ENCODE data around the gene FAM120B.
"Not testable (repeated sequence)": the region's sequence is repeated elsewhere in the genome, so short reads cannot be mapped to it uniquely, and the experiment has no call there.

Gene FAM120B

DNA sequence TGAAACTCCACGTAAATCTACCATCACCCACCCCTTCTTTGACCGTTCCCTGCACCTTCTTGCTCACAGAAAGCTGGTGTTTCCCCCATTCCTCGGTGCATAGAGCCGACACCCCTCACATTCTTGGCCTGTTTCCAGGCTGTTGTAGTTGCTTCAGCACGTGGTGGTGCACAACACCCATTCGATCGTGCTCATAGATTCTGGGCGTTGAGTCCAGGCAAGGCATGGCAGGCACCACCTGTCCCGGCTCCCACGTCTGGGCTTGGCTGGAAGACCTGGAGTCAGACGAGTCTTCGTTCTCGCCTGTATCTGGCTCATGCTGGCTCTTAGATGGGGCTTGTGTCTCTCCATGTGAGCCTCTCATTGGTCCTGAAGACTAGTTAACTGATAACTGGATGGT is 100.6 kb downstream of the FAM120B start:
- FAIRE-seq (no peak), DNase-seq (ENCODE audit: insufficient read length) (no peak)
- TF ChIP-seq POLR2AphosphoS5 (IDR thresholded peaks at IDR 0.05; ENCODE audit: low read depth, low read length) (no peak), TAF1 (IDR thresholded peaks at IDR 0.05; ENCODE audit: borderline replicate concordance, low read depth, low read length) (no peak), POLR2A (IDR thresholded peaks at IDR 0.05; ENCODE audit: low read depth, low read length) (no peak)

DNA sequence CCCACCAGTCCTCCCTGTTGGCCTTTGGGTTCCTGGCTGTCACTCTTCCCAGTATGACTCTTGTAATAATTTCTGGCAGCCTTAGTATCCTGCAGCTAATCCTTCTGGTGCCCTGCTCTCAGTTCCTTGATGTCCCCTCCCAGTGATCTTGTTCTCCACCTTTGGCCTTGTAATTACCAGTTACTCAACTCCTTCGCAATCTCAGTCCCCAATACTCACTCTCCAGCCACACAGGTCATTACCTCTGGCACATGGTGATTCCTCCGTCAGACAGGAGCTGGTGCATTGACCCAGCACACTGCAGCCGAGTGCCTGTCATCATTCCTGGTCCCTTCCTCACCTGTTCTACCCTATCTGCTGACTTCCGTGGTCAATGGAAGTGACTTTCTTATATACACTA is 101.4 kb downstream of the FAM120B start:
- FAIRE-seq: no peak
- DNase-seq (ENCODE audit: insufficient read length): no peak
- no peak for TF ChIP-seq POLR2A (IDR thresholded peaks at IDR 0.05; ENCODE audit: low read depth, low read length)
- TF ChIP-seq POLR2AphosphoS5 (IDR thresholded peaks at IDR 0.05; ENCODE audit: low read depth, low read length): no peak
- no peak for TF ChIP-seq TAF1 (IDR thresholded peaks at IDR 0.05; ENCODE audit: borderline replicate concordance, low read depth, low read length)

DNA sequence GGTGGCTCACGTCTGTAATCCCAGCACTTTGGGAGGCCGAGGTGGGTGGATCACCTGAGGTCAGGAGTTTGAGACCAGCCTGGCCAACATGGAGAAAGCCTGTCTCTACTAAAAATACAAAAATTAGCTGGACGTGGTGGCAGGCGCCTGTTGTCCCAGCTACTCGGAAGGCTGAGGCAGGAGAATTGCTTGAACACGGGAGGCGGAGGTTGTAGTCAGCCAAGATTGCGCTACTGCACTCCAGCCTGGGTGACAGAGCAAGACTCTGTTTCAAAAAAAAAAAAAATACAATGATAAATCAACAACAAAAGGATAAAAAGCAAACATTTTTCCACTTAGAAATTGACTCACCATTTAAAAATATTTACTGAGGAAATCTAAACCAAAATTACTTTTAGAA is 103.2 kb downstream of the FAM120B start:
- not testable (repeated sequence) for FAIRE-seq; DNase-seq (ENCODE audit: insufficient read length)

DNA sequence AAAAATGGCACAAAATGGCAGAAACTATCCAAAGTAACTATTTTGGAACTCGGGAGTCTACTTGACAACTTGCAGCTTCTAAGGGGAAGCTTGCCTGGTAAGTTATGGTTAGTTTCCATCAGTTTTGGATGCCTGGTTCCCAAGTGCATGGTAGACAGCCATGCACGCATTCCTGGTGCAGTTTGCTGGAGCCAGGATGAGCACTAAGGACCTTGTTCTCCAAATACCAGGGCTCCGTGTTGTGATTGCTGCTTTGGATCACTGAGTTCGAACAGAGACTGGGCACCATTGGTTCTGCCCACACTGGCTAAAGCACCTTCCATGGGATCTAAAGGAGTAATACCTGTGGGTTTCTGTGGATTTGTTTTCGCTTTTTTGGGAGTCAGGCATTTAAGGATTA is 103.7 kb downstream of the FAM120B start:
- TF ChIP-seq TAF1 (IDR thresholded peaks at IDR 0.05; ENCODE audit: borderline replicate concordance, low read depth, low read length) (no peak), POLR2A (IDR thresholded peaks at IDR 0.05; ENCODE audit: low read depth, low read length) (no peak), POLR2AphosphoS5 (IDR thresholded peaks at IDR 0.05; ENCODE audit: low read depth, low read length) (no peak)
- FAIRE-seq (no peak), DNase-seq (ENCODE audit: insufficient read length) (no peak)

DNA sequence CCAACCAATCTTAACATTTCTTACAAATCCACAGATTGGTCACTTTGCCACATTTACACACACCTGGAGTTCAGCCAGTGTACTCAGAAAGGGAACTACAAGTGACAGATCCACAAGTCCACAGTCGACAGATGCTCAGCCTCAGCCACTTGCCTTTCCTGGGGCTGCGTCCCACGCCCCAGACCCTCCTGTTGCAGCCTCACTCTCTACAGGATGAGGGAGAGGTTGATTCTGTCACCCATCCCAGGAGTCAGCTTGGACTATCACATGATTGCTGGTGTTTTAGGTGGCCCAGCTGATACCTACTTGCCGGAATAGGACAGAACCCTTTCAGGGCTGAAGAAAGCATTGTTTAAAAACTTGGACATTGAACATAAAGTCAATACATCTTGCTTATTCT is 108.8 kb downstream of the FAM120B start:
- no peak for TF ChIP-seq TAF1 (IDR thresholded peaks at IDR 0.05; ENCODE audit: borderline replicate concordance, low read depth, low read length)
- TF ChIP-seq POLR2A (IDR thresholded peaks at IDR 0.05; ENCODE audit: low read depth, low read length): no peak
- TF ChIP-seq POLR2AphosphoS5 (IDR thresholded peaks at IDR 0.05; ENCODE audit: low read depth, low read length): no peak
- FAIRE-seq (no peak), DNase-seq (ENCODE audit: insufficient read length) (no peak)

DNA sequence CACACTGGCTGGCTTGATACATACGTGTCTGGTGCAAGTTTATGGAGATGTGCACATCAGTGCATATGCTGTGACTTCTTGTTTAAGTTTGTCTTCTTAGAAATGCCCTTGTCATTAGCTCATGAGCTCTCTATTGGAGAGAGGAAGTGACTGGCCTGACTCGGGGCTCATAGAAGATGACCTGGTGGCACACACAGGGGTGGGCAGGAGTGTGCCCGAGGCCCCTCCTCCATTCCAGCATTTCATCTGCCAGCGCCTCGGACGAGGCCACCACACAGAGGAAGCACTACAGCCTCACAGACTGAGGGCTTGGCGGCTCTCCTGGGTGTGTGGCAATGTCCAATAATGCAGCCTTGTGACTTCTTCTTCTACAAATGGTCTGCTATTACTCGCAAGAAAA is 109.7 kb downstream of the FAM120B start:
- no peak for FAIRE-seq
- TF ChIP-seq POLR2AphosphoS5 (IDR thresholded peaks at IDR 0.05; ENCODE audit: low read depth, low read length): no peak
- no peak for TF ChIP-seq POLR2A (IDR thresholded peaks at IDR 0.05; ENCODE audit: low read depth, low read length)
- no peak for TF ChIP-seq TAF1 (IDR thresholded peaks at IDR 0.05; ENCODE audit: borderline replicate concordance, low read depth, low read length)
- DNase-seq (ENCODE audit: insufficient read length): no peak

DNA sequence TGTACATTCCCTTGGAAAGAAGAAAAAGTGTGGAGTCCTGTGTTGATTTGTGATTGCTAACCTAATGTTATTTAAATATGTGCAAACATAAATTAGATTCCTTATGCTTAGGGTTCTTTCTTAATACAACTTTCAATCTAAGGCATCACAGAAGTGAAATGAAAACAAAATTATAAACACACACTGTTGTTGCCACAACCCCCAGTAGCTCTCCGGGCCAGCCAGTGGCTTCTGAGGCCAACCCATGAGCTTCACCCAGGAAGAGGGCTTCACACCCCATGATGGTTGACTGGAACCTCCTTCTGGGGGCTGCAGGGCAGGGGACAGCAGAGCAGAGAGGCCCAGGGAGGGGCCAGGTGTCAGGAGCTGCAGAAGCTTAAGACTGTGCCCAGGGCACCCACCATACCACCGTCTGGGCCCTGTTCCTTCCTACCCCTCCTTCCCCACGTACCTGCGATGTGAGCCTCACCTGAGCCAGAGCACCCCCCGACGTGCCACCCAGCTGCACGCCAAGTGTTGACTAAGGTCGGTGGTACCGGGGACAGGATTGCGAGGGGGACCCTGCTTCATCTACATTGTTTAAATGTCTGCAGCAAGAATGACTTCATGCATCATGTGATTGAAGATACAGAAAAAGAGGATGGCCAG is 110.5 kb downstream of the FAM120B start:
- TF ChIP-seq TAF1 (IDR thresholded peaks at IDR 0.05; ENCODE audit: borderline replicate concordance, low read depth, low read length) (no peak), POLR2A (IDR thresholded peaks at IDR 0.05; ENCODE audit: low read depth, low read length) (no peak), POLR2AphosphoS5 (IDR thresholded peaks at IDR 0.05; ENCODE audit: low read depth, low read length) (no peak)
- DNase-seq (ENCODE audit: insufficient read length): no peak
- FAIRE-seq: no peak

DNA sequence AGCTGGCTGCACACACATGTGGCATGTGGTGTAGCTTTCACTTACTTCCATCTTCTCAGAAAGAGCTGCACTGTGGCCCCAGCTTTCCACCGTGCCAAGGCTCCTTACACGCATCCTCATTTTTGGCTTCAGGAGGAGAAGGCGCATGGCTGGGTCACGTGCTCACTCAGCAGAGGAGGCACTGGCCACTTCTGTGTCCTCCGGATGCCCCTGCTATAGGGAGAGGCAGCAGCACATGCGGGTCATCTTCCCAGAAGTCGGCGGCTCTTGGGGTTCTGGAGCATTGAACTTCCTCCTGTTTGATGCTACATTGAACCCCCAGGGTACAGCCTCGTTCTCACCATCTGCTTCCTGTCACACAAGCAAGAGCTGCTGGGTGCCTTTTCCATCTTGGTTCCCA is 111.3 kb downstream of the FAM120B start:
- no peak for TF ChIP-seq TAF1 (IDR thresholded peaks at IDR 0.05; ENCODE audit: borderline replicate concordance, low read depth, low read length)
- TF ChIP-seq POLR2A (IDR thresholded peaks at IDR 0.05; ENCODE audit: low read depth, low read length): no peak
- no peak for TF ChIP-seq POLR2AphosphoS5 (IDR thresholded peaks at IDR 0.05; ENCODE audit: low read depth, low read length)
- DNase-seq (ENCODE audit: insufficient read length) (no peak), FAIRE-seq (no peak)

DNA sequence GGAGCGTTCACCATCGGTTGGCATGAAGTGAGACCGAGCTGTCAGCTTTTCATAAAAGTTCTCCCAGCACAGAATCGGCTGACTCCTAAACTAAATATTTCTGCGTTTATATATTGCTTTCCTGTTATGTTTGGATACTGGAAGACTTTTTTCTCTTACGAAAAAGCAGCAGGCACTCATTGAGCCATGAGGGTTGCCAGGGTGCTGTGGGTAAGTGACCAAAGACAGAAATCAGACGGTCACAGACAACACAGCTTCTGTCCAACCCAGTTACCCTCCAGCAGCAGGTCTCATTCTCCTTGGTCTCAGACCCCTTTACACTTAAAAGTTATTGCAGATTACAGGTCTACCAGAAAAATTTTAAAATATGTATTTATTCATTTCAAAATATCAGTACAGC is 113.7 kb downstream of the FAM120B start:
- FAIRE-seq: no peak
- no peak for DNase-seq (ENCODE audit: insufficient read length)
- TF ChIP-seq POLR2AphosphoS5 (IDR thresholded peaks at IDR 0.05; ENCODE audit: low read depth, low read length): no peak
- TF ChIP-seq POLR2A (IDR thresholded peaks at IDR 0.05; ENCODE audit: low read depth, low read length): no peak
- TF ChIP-seq TAF1 (IDR thresholded peaks at IDR 0.05; ENCODE audit: borderline replicate concordance, low read depth, low read length): no peak

DNA sequence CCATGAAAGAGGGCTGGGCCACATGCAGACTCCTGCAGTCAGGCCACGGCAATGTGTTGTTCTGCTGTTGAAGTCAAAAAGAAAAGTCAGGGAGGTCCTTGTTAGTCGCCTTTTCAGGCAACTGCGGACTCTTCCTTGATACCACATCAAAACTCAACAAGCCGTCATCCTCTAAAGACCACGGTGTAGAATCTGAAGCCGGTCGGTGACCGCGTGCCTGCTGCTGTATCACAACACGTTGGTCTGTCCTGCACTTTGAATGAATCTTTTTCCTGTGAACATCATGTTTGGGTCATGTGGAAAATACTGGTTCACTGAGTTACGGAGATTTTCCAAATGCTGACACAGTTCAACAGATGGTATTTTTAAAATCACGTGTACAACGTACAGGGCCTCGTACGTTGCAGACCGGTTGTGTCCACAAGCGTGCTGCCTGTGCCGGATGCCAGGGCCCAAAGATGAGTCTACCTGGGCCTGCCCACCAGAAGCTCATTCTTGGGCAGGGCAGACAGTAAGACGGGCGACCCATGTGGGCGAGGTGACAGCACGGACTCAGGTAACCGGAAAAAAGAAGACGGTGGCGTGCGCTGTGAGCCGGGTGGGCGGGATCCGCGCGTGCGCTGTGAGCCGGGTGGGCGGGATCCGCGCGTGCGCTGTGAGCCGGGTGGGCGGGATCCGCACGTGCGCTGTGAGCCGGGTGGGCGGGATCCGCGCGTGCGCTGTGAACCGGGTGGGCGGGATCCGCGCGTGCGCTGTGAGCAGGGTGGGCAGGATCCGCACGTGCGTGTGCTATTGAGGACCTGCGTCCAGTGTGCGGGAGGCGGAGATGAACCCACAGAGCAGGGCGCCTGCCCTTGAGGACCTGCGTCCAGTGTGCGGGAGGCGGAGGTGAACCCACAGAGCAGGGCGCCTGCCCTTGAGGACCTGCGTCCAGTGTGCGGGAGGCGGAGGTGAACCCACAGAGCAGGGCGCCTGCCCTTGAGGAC is 114.5 kb downstream of the FAM120B start:
- FAIRE-seq (no peak), DNase-seq (ENCODE audit: insufficient read length) (no peak)
- TF ChIP-seq POLR2AphosphoS5 (IDR thresholded peaks at IDR 0.05; ENCODE audit: low read depth, low read length) (no peak), TAF1 (IDR thresholded peaks at IDR 0.05; ENCODE audit: borderline replicate concordance, low read depth, low read length) (no peak), POLR2A (IDR thresholded peaks at IDR 0.05; ENCODE audit: low read depth, low read length) (no peak)

DNA sequence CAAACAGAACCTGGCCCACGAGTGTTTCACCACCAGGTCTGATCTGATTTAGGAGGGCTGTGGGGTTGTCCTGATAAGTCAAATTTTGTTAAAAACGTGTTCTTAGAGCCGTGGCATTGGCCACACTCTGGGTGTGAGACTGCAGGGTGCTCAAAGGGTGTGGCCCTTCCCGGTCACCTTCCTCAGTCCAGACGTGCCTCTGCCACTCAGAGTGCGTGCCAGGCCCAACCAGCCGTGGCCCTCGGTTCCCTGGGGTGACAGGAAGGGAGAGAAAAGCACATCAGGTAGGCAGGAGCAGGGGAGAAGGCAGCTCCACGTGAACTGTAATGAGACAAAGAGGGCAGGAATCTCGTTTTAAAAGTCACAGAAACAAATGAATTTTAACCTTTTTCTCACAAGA is 115.4 kb downstream of the FAM120B start:
- TF ChIP-seq POLR2AphosphoS5 (IDR thresholded peaks at IDR 0.05; ENCODE audit: low read depth, low read length): no peak
- TF ChIP-seq TAF1 (IDR thresholded peaks at IDR 0.05; ENCODE audit: borderline replicate concordance, low read depth, low read length): no peak
- no peak for TF ChIP-seq POLR2A (IDR thresholded peaks at IDR 0.05; ENCODE audit: low read depth, low read length)
- FAIRE-seq: no peak
- DNase-seq (ENCODE audit: insufficient read length): no peak

DNA sequence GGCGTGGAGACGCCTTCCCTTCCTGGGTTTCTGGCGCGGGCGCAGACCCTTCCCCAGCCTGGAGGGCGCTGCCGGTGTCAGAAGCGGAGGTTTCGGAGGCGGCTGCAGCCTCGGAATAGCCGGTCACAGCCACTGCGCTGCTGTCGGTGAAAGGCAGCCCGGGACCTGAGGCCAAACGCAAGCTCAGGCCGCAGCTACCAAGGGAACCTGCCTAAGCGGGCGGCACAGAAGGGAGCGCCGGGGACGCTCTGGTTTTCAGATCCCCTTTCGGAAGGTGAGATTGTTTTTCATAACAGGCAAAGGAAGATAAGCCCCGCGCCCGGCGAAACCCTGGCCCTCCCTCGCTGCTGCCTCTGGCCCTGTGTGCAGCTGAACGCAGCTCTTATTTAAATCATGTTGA is 116.5 kb downstream of the FAM120B start:
- FAIRE-seq (no peak), DNase-seq (ENCODE audit: insufficient read length) (no peak)
- TF ChIP-seq POLR2A (IDR thresholded peaks at IDR 0.05; ENCODE audit: low read depth, low read length): no peak
- no peak for TF ChIP-seq TAF1 (IDR thresholded peaks at IDR 0.05; ENCODE audit: borderline replicate concordance, low read depth, low read length)
- TF ChIP-seq POLR2AphosphoS5 (IDR thresholded peaks at IDR 0.05; ENCODE audit: low read depth, low read length): no peak

Data from GM12892 (cell line).